HEK293 (cell line): ENCODE results near the gene MAL.

Experiments used
- CTCF ChIA-PET: fragments of 350-600 bp; formaldehyde crosslinking; extraction: SDS; loops from one replicate; lab custom pipeline; 2021; ENCODE audit warnings: antibody characterized with exemption; lab: Yijun Ruan, JAX
- POLR2A ChIA-PET: fragments of 300-600 bp; formaldehyde crosslinking; extraction: SDS; loops from one replicate; lab custom pipeline; 2020; ENCODE audit warnings: antibody characterized with exemption, inconsistent platforms; lab: Yijun Ruan, JAX
- H3K27ac ChIP-seq: fragments of 200-500 bp; sonication (Bioruptor generic); 2 replicates; pipeline ENCODE4 v1.5.1; 2014; ENCODE audit warnings: low read depth, low read length, control low read depth, inconsistent platforms; ENCODE audit errors: extremely low read depth
- H3K36me3 ChIP-seq, 2 experiments: fragments of 200-500 bp in 1 of 2; sonication (Bioruptor generic) in 1 of 2; 1 replicate in 1 of 2; 2 replicates in 1 of 2; pipeline ENCODE4 v1.5.1; 2014 to 2017; ENCODE audit warnings: inconsistent platforms in 2 of 2, low read length in 2 of 2; ENCODE audit not compliant: control insufficient read depth in 2 of 2, insufficient read depth in 1 of 2
- H3K4me1 ChIP-seq: fragments of 200-500 bp; sonication (Bioruptor generic); 2 replicates; pipeline ENCODE4 v1.5.1; 2014; ENCODE audit warnings: mild to moderate bottlenecking, low read length, inconsistent platforms; ENCODE audit not compliant: control insufficient read depth, insufficient read depth
- H3K4me3 ChIP-seq: 2 replicates; pipeline ENCODE4 v1.5.1; 2011; ENCODE audit warnings: low read depth, mild to moderate bottlenecking, control low read depth, low read length, moderate library complexity
- H3K9me3 ChIP-seq: fragments of 200-500 bp; sonication (Bioruptor generic); 2 replicates; pipeline ENCODE4 v1.5.1; 2014; ENCODE audit warnings: low read depth, low read length, inconsistent platforms; ENCODE audit not compliant: control insufficient read depth, insufficient read depth
- CTCF ChIP-seq: fragments of 450-650 bp; formaldehyde crosslinking; IDR thresholded peaks from 2 replicates; pipeline ENCODE4 v1.5.1; 2016; ENCODE audit warnings: missing biosample characterization, missing genetic modification characterization
- IKZF3 ChIP-seq: fragments of 450-650 bp; IDR thresholded peaks from 2 replicates; pipeline ENCODE4 v1.5.0; 2018; ENCODE audit warnings: missing biosample characterization, mild to moderate bottlenecking, missing genetic modification characterization, moderate library complexity
- KLF1 ChIP-seq: fragments of 450-650 bp; formaldehyde crosslinking; IDR thresholded peaks from 2 replicates; pipeline ENCODE4 v1.5.1; 2016; ENCODE audit warnings: missing biosample characterization, missing genetic modification characterization
- KLF10 ChIP-seq: fragments of 450-650 bp; IDR thresholded peaks from 2 replicates; pipeline ENCODE4 v1.5.1; 2018; ENCODE audit warnings: missing biosample characterization, mild to moderate bottlenecking, missing genetic modification characterization
- KLF16 ChIP-seq: fragments of 450-650 bp; formaldehyde crosslinking; IDR thresholded peaks from 2 replicates; pipeline ENCODE4 v1.5.1; 2017; ENCODE audit warnings: missing biosample characterization, missing genetic modification characterization
- KLF8 ChIP-seq: fragments of 450-650 bp; formaldehyde crosslinking; IDR thresholded peaks from 2 replicates; pipeline ENCODE4 v1.5.1; 2016; ENCODE audit warnings: missing biosample characterization, missing genetic modification characterization
- YY1 ChIP-seq: fragments of 450-650 bp; formaldehyde crosslinking; IDR thresholded peaks from 2 replicates; pipeline ENCODE4 v1.5.1; 2018; ENCODE audit warnings: missing biosample characterization, missing genetic modification characterization
- ZBTB1 ChIP-seq: fragments of 450-650 bp; formaldehyde crosslinking; IDR thresholded peaks from 2 replicates; pipeline ENCODE4 v1.5.1; 2016; ENCODE audit warnings: missing biosample characterization, missing genetic modification characterization
- ZBTB20 ChIP-seq: fragments of 450-650 bp; formaldehyde crosslinking; IDR thresholded peaks from 2 replicates; pipeline ENCODE4 v1.5.1; 2016; ENCODE audit warnings: missing biosample characterization, missing genetic modification characterization
- ZBTB49 ChIP-seq: fragments of 450-650 bp; formaldehyde crosslinking; IDR thresholded peaks from 2 replicates; pipeline ENCODE4 v1.5.1; 2016; ENCODE audit warnings: missing biosample characterization, missing genetic modification characterization, low read depth
- ZIC2 ChIP-seq: fragments of 450-650 bp; formaldehyde crosslinking; IDR thresholded peaks from 2 replicates; pipeline ENCODE4 v1.5.1; 2016; ENCODE audit warnings: missing biosample characterization, missing genetic modification characterization
- ZNF121 ChIP-seq: fragments of 450-650 bp; formaldehyde crosslinking; IDR thresholded peaks from 2 replicates; pipeline ENCODE4 v1.5.1; 2016; ENCODE audit warnings: missing biosample characterization, missing genetic modification characterization
- ZNF140 ChIP-seq: fragments of 450-650 bp; formaldehyde crosslinking; IDR thresholded peaks from 2 replicates; pipeline ENCODE4 v1.5.1; 2016; ENCODE audit warnings: missing biosample characterization, missing genetic modification characterization
- ZNF146 ChIP-seq: fragments of 450-650 bp; formaldehyde crosslinking; IDR thresholded peaks from 2 replicates; pipeline ENCODE4 v1.5.1; 2016; ENCODE audit warnings: missing biosample characterization, missing genetic modification characterization
- ZNF16 ChIP-seq: fragments of 450-650 bp; formaldehyde crosslinking; IDR thresholded peaks from 2 replicates; pipeline ENCODE4 v1.5.1; 2016; ENCODE audit warnings: low read depth, missing biosample characterization, missing genetic modification characterization
- ZNF169 ChIP-seq: fragments of 450-650 bp; formaldehyde crosslinking; IDR thresholded peaks from 2 replicates; pipeline ENCODE4 v1.5.1; 2016; ENCODE audit warnings: missing biosample characterization, missing genetic modification characterization
- ZNF184 ChIP-seq: fragments of 450-650 bp; IDR thresholded peaks from 2 replicates; pipeline ENCODE4 v1.5.1; 2018; ENCODE audit warnings: missing biosample characterization, mild to moderate bottlenecking, missing genetic modification characterization
- ZNF248 ChIP-seq: fragments of 450-650 bp; formaldehyde crosslinking; IDR thresholded peaks from 2 replicates; pipeline ENCODE4 v1.5.1; 2017; ENCODE audit warnings: missing biosample characterization, missing genetic modification characterization
- ZNF324 ChIP-seq: fragments of 450-650 bp; formaldehyde crosslinking; IDR thresholded peaks from 2 replicates; pipeline ENCODE4 v1.5.1; 2016; ENCODE audit warnings: missing biosample characterization, missing genetic modification characterization
- ZNF473 ChIP-seq: fragments of 450-650 bp; formaldehyde crosslinking; IDR thresholded peaks from 2 replicates; pipeline ENCODE4 v1.5.1; 2017; ENCODE audit warnings: missing biosample characterization, missing genetic modification characterization
- ZNF610 ChIP-seq: fragments of 450-650 bp; formaldehyde crosslinking; IDR thresholded peaks from 2 replicates; pipeline ENCODE4 v1.5.1; 2016; ENCODE audit warnings: missing biosample characterization, missing genetic modification characterization, borderline replicate concordance
- ZNF660 ChIP-seq: fragments of 450-650 bp; IDR thresholded peaks from 2 replicates; pipeline ENCODE4 v1.5.1; 2018; ENCODE audit warnings: missing biosample characterization, mild to moderate bottlenecking, missing genetic modification characterization
- ZSCAN16 ChIP-seq: fragments of 450-650 bp; formaldehyde crosslinking; IDR thresholded peaks from 2 replicates; pipeline ENCODE4 v1.5.1; 2016; ENCODE audit warnings: missing biosample characterization, missing genetic modification characterization
- ZXDB ChIP-seq: fragments of 450-650 bp; formaldehyde crosslinking; IDR thresholded peaks from 2 replicates; pipeline ENCODE4 v1.5.1; 2016; ENCODE audit warnings: missing biosample characterization, missing genetic modification characterization
- TF ChIP-seq, protein P1 (sequence below): fragments of 450-650 bp; formaldehyde crosslinking; IDR thresholded peaks from 2 replicates; pipeline ENCODE4 v1.5.1; 2016; ENCODE audit warnings: missing biosample characterization, missing genetic modification characterization
- TF ChIP-seq, protein P2 (sequence below): fragments of 450-650 bp; formaldehyde crosslinking; IDR thresholded peaks from 2 replicates; pipeline ENCODE4 v1.5.1; 2016; ENCODE audit warnings: missing biosample characterization, missing genetic modification characterization

The MAL gene

DNA sequence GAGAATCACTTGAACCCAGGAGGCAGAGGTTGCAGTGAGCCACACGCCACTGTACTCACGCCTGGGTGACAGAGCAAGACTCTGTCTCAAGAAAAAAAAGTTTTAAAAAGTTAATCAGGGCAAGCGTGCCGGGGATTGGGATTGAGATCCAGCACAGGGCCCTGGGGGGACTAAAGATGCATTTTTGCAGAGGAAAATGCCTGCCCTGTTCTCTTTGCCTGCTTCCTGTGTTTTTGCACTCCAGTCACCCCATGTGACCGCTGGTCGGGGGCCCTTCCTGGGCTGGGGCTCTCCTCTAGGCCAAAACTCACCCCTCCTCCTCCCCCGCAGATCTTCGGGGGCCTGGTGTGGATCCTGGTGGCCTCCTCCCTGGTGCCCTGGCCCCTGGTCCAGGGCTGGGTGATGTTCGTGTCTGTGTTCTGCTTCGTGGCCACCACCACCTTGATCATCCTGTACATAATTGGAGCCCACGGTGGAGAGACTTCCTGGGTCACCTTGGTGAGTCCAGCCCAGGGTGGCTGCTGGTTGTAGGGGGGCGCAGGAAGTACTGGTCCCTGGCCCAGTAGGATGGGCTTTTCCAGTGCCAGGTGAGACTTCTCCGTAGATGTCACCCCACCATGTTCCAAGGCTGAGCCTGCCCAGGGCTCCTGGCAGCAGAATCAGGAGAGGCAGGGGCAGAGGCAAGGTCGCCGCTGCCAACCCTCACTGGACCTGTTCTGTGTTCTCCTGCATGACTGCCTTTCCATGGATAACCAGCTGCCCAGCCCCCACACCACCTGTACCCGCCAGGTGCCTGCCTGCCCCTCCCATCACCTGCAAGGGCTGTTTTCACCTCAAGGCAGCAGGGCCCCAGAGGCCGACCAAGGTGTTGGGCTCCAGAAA lies 22.4 kb downstream of the MAL start:
- no peaks in the 10 kb centered on the region for H3K9me3 ChIP-seq
- no peaks in the 10 kb centered on the region for H3K36me3 ChIP-seq
- POLR2A ChIA-PET, result no interaction called here

GRCh38 chr2:95048825-95049682 lies 23.5 kb downstream of the MAL start:
- H3K36me3 ChIP-seq, result no peaks in the 10 kb centered on the region
- H3K9me3 ChIP-seq, result no peaks in the 10 kb centered on the region
- TF ChIP-seq ZXDB (tag by site-specific recombination) (no peak), KLF8 (tag by site-specific recombination) (no peak), IKZF3 (no peak), ZNF184 (tag by site-specific recombination) (no peak), KLF1 (tag by site-specific recombination) (no peak), ZIC2 (tag by site-specific recombination) (no peak), ZNF140 (tag by site-specific recombination) (no peak), ZBTB49 (no peak), ZBTB1 (no peak)
- TF ChIP-seq, protein P1, sequence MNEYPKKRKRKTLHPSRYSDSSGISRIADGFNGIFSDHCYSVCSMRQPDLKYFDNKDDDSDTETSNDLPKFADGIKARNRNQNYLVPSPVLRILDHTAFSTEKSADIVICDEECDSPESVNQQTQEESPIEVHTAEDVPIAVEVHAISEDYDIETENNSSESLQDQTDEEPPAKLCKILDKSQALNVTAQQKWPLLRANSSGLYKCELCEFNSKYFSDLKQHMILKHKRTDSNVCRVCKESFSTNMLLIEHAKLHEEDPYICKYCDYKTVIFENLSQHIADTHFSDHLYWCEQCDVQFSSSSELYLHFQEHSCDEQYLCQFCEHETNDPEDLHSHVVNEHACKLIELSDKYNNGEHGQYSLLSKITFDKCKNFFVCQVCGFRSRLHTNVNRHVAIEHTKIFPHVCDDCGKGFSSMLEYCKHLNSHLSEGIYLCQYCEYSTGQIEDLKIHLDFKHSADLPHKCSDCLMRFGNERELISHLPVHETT, result no peak
- TF ChIP-seq, protein P2, sequence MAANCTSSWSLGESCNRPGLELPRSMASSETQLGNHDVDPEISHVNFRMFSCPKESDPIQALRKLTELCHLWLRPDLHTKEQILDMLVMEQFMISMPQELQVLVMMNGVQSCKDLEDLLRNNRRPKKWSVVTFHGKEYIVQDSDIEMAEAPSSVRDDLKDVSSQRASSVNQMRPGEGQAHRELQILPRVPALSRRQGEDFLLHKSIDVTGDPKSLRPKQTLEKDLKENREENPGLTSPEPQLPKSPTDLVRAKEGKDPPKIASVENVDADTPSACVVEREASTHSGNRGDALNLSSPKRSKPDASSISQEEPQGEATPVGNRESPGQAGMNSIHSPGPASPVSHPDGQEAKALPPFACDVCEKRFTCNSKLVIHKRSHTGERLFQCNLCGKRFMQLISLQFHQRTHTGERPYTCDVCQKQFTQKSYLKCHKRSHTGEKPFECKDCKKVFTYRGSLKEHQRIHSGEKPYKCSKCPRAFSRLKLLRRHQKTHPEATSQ (tag by site-specific recombination), result no peak
- no peak overlapping the region for H3K27ac ChIP-seq
- ChIA-PET POLR2A (no interaction called here), CTCF (interaction anchor here (0.6 to 1.4 kb wide), 3 partner anchors 14 to 28 kb away, joined by 3 to 4 read pairs (median 3); no protein-coding TSS in a partner anchor)
- H3K4me1 ChIP-seq, result no peaks in the 10 kb centered on the region
- no peak overlapping the region for H3K4me3 ChIP-seq

More for the DNA sequence above, 22.4 kb downstream of the MAL start:
- Histone ChIP-seq H3K4me1 (no peaks in the 10 kb centered on the region), H3K4me3 (no peak overlapping the region), H3K27ac (no peak overlapping the region)
- no peak for TF ChIP-seq ZNF16 (tag by site-specific recombination)
- no peak for TF ChIP-seq ZNF660
- TF ChIP-seq KLF16 (tag by site-specific recombination), result no peak
- CTCF ChIA-PET, result interaction anchor here (1.4 kb wide), 1 partner anchor 25 kb away, joined by 4 read pairs; no protein-coding TSS in a partner anchor

DNA sequence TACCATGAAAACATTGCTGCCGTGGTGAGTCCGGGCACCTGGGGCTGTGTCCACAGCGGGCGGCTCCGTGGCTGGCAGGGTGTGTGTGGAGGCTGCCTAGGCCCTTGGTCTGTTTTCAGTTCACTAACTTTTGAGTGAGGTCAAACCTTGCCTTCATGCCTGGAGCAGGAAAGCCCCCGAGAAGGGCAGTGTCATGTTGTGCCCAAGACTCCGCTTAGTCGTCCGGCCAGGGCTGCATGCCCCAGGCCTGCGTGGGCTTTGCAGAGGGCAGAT lies 24.1 kb downstream of the MAL start:
- H3K4me1 ChIP-seq, result no peaks in the 10 kb centered on the region
- no peak overlapping the region for H3K4me3 ChIP-seq
- H3K9me3 ChIP-seq, result no peaks in the 10 kb centered on the region
- no peaks in the 10 kb centered on the region for H3K36me3 ChIP-seq
- POLR2A ChIA-PET, result no interaction called here
- H3K27ac ChIP-seq, result no peak overlapping the region
- CTCF ChIA-PET, result interaction anchor here (0.6 kb wide), 1 partner anchor 27 kb away, joined by 3 read pairs; no protein-coding TSS in a partner anchor
- no peak for TF ChIP-seq ZSCAN16 (tag by site-specific recombination)
- TF ChIP-seq ZNF248 (tag by site-specific recombination), result no peak
- TF ChIP-seq ZNF473 (tag by site-specific recombination), result no peak
- no peak for TF ChIP-seq YY1 (tag by site-specific recombination)
- TF ChIP-seq ZNF169 (tag by site-specific recombination), result no peak
- no peak for TF ChIP-seq KLF10 (tag by site-specific recombination)
- no peak for TF ChIP-seq ZNF610
- no peak for TF ChIP-seq ZNF324 (tag by site-specific recombination)
- no peak for TF ChIP-seq ZNF121 (tag by site-specific recombination)
- TF ChIP-seq CTCF (tag by site-specific recombination), result no peak
- TF ChIP-seq ZBTB20 (tag by site-specific recombination), result no peak
- TF ChIP-seq ZNF146 (tag by site-specific recombination), result no peak
